H1 (cell line): ENCODE data around the gene PPP2R2C. TPM values are rescaled to one million over a fixed set of nuclear protein-coding genes. Genes with fewer than 3 reads are reported as not detected.

ENCODE experiments used
- BRCA1 ChIP-seq: IDR thresholded peaks from 2 replicates; pipeline ENCODE4 v1.6.1; 2012; ENCODE audit warnings: low read depth, low read length, improper control_type of control experiment
- CHD1 ChIP-seq: IDR thresholded peaks from 2 replicates; pipeline ENCODE4 v1.6.1; 2012; ENCODE audit warnings: low read depth, low read length, improper control_type of control experiment
- EZH2 ChIP-seq: fragments of 200-600 bp; sonication (generic); IDR thresholded peaks from 2 replicates; pipeline ENCODE4 v1.7.1; 2012; ENCODE audit warnings: low read depth, mild to moderate bottlenecking, moderate library complexity, low read length, inconsistent platforms; ENCODE audit not compliant: severe bottlenecking
- GTF2F1 ChIP-seq: IDR thresholded peaks from 2 replicates; pipeline ENCODE4 v1.6.1; 2012; ENCODE audit warnings: low read depth, low read length, improper control_type of control experiment, borderline replicate concordance
- JUND ChIP-seq: IDR thresholded peaks from 2 replicates; pipeline ENCODE4 v1.6.1; 2011; ENCODE audit warnings: mild to moderate bottlenecking, improper control_type of control experiment, low read length
- RBBP5 ChIP-seq: IDR thresholded peaks from 2 replicates; pipeline ENCODE4 v1.7.1; 2012; ENCODE audit warnings: low read depth, mild to moderate bottlenecking, inconsistent platforms, low read length, moderate library complexity, borderline replicate concordance
- polyA plus RNA-seq, 7 experiments: library from polyadenylated mRNA; depleted of rRNA in 3 of 7; stranded (reverse) in 5 of 7; unstranded in 2 of 7; fragments of >200 nt in 5 of 7; fragments of 200-250 nt in 2 of 7; gene quantifications; 1 replicate in 5 of 7; 2 replicates in 1 of 7; 4 replicates in 1 of 7; pipeline versions ENCODE4 v1.2.1 to v1.2.3, GENCODE V29; 2011 to 2013; ENCODE audit warnings: missing spikeins in 2 of 7, mixed read lengths in 2 of 7
- total RNA-seq: library from RNA; stranded (reverse); fragmentation: NEBNext Ultra II Directional; extraction: Animal tissue kit (Norgen Biotek cat#: 25700); gene quantifications from 2 replicates; pipeline ENCODE4 v1.2.1, GENCODE V29; 2021
- TF ChIP-seq, protein P1 (sequence below): IDR thresholded peaks from 2 replicates; pipeline ENCODE4 v1.6.1; 2012; ENCODE audit warnings: inconsistent platforms

The PPP2R2C gene
- total and polyA plus RNA-seq, 2 of the 8 experiments (the other 6 are each of a cell fraction or from before 2014, with no cell fraction given), result 6.4 TPM

DNA sequence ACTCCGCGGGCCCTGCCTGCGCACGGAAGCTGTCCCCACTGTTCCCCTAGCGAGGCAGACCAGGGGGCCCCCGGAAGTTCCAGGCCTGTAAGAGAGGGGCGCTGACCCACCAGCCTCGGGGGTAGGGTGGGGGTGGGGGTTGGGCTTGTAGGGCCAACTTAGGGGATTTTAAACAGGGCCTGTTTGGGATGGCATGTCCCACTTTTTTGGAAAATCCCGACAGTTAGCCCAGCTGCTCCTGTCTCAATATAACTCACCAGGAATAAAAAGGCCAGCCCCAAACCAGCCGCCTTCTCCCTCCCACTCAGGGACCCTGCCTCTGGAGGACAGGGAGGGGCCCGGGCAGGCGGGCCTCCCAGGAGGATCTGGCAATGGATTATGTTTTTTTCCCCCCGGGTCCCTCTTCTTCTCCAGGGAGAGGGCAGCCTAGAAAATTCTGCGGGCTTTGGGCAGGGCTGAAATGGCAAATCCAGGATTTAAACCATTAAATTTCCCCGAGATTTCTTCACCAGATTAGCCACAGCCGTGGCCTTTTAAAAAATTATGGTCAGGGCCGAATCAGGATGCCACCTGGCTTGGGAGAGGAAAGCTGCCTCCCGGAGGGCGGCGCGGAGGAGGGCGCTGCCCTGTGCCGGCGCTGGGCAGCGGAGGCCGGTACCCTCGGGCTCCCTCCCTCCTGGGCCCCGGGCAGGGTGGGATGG lies 957 bp downstream of the PPP2R2C start (continued):
- TF ChIP-seq EZH2 (no peak), JUND (no peak), BRCA1 (no peak), RBBP5 (no peak), CHD1 (no peak), GTF2F1 (no peak)
- TF ChIP-seq, protein P1, sequence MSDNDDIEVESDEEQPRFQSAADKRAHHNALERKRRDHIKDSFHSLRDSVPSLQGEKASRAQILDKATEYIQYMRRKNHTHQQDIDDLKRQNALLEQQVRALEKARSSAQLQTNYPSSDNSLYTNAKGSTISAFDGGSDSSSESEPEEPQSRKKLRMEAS, result no peak
